ENCODE data around the gene RAB3C.

Gene RAB3C

GRCh38 chr5:58617241-58617640 lies 34.4 kb downstream of the RAB3C start:
- H3K27ac ChIP-seq = no peak overlapping the region
- no peak for TF ChIP-seq CTCF (conservative IDR thresholded peaks at IDR 0.05)

DNA sequence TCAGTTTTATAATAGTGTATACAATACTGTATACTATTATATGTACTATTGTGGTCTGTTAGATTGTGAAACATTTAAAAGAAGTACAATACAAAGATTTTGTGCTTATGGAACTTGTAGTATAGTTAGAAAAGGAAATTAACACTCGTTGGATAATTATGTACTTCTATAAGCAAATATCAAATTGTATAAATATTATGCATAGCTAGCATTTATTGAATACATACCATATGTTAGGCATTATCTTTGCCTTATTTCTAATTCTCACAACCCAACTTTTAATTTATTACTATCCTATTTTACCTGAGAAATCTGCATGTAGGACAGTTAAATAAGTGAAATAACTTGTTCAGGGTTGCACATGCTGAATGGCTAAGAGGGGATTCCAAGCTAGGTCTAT lies 37.5 kb downstream of the RAB3C start:
- no peak for TF ChIP-seq CTCF (conservative IDR thresholded peaks at IDR 0.05)
- no peak overlapping the region for H3K27ac ChIP-seq

GRCh38 chr5:58622936-58623871 lies 40.3 kb downstream of the RAB3C start:
- no peak for TF ChIP-seq CTCF (conservative IDR thresholded peaks at IDR 0.05)
- no peak overlapping the region for H3K27ac ChIP-seq

DNA sequence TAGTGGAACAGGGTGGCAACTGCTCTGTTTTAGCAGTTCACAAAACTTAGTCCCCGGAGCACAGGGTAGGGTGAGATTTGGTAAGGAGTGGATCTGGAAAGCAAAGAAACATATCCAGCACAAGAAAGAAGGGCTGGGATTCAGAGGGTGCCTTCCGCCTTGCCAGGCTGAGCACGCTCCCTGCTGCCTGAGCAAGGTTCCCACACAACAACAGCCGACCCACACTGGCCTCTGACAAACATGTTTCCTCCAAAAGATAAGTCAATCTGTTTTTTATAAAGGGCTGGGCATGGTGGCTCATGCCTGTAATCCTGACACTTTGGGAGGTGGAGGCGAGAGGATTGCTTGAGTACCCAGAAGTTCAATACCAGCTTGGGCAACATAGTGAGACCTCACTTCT lies 45.8 kb downstream of the RAB3C start:
- no peak for TF ChIP-seq CTCF (conservative IDR thresholded peaks at IDR 0.05)

DNA sequence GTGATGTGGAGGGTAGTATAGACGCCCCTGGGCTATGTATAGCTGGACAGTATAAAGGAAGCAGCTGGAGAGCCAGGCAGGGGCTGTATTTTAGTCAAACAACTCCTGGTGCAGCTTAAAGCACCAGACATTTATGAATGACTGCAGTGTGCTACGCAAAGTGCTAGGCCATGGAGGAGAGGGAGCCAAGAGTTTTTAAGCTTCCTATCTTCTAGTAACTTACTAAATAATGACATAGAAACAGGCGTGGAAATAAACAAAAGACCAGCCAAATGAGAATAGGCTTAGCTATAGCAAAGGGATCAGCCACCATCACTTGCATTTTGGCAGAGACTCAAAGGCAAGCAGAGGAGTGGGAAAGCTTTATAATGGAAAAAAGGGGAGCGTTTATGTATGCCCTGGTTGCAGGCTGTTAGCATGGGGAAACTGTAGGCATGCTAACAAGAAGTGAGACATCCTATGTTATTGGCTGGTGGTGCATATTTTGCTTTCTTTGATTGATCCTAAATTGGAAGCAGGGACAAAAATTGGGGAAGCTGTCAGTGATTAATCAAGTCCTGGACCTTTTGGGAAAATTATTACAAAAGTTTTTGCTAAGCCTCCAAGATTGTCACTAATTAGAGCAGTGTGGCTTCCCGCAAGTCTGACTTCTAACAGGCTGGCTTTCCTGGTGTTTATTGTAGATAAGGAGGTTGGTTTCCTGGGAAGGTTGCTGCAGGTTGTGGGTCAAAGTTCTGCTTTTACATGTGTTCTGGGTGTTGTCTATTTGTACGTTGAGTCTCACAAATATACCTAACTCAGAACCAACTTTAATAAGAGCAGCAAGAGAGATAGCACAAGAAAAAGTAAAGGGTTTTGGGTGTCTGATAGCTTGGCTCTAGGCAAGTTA lies 46.6 kb downstream of the RAB3C start:
- TF ChIP-seq CTCF (conservative IDR thresholded peaks at IDR 0.05) = no peak
- H3K27ac ChIP-seq = no peak overlapping the region

More for the DNA sequence above, 45.8 kb downstream of the RAB3C start:
- H3K27ac ChIP-seq = no peak overlapping the region

GRCh38 chr5:58631895-58632294 lies 49.0 kb downstream of the RAB3C start:
- no peak overlapping the region for H3K27ac ChIP-seq
- no peak for TF ChIP-seq CTCF (conservative IDR thresholded peaks at IDR 0.05)

- no peak overlapping the region for H3K27ac ChIP-seq
- no peak for TF ChIP-seq CTCF (conservative IDR thresholded peaks at IDR 0.05)
Observed at GRCh38 chr5:58635416-58635815, 52.5 kb downstream of the RAB3C start.
